ENCODE results near the gene ADGRA1. TPM values are rescaled to one million over a fixed set of nuclear protein-coding genes. Genes with fewer than 3 reads are reported as not detected.

Gene ADGRA1
- polyA plus RNA-seq, 3 donors: not detected

DNA sequence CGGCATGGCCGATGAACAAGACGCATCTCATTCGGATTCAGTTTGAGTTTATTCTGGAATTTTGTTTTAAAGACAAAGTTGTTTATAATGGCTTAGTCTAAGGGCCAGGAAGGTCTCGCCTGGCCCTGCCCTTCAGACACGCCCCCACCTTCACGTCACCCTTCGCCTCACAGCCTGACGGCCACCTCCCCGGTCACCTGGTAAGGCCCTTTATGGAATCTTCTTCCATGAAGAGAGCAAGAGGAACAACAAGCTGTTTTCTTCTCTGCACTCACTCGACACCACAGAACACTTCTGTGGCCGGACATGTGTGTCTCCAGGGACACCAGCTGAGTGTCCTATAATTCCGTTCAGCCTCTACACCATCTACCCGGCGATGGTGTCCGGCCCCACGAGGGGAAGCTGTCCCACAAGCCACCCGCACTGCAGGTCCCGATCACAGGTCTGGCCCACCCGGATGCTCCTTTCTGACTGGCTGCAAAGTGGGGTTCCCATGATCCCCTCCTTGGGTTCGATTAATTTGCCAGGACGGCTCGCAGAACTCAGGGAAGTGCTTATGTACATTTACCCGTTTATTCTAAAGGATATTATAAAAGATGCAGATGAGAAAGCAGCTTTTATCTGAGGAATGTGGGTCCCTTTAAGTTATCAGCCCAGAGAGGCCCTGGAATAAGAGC lies 54.9 kb downstream of the ADGRA1 start:
- intact Hi-C loops (cut with micrococcal nuclease): loop anchor here (5.0 to 10.0 kb wide), 4 partner anchors 92 to 182 kb away; partner anchors contain the start of genes UTF1 (in 1 of the 2) and VENTX (in 1 of the 2)

DNA sequence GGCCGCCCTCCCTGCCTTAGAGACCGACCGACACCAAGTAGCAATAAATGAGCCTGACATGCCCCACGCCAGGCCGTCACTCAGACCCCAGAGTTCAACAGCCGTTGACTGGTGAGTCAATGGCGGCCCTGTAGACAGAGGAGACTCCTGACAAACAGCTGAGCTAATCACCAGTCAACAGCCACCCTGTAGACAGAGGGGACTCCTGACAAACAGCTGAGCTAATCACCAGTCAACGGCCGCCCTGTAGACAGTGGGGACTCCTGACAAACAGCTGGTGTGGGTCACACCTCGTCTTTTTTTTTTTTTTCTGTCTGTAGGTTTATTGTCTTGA lies 55.4 kb downstream of the ADGRA1 start:
- intact Hi-C loops (cut with micrococcal nuclease): loop anchor here (5.0 to 10.0 kb wide), 4 partner anchors 92 to 182 kb away; partner anchors contain the start of genes UTF1 (in 1 of the 2) and VENTX (in 1 of the 2)
- Histone ChIP-seq H3K4me2 (replicated peaks; ENCODE audit: extremely low read depth, low read length, poor library complexity, severe bottlenecking) (no peak overlapping the region), H2AFZ (ENCODE audit: insufficient read depth, low read depth, low read length, poor library complexity, severe bottlenecking) (no peak overlapping the region), H3K9ac (ENCODE audit: insufficient read depth, low read length, poor library complexity, severe bottlenecking) (no peak overlapping the region), H3K36me3 (replicated peaks in 1 of 2; ENCODE audit: control insufficient read depth in 1 of 2, insufficient read depth in 2 of 2, low read length in 2 of 2) (no peaks in the 10 kb centered on the region), H4K20me1 (ENCODE audit: insufficient read depth, low read length) (no peaks in the 10 kb centered on the region), H3K9me3 (replicated peaks in 1 of 2; ENCODE audit: control insufficient read depth in 1 of 2, insufficient read depth in 1 of 2, low read length in 2 of 2) (peaks cover under 1 to 2% of the 10 kb centered on the region in 2 donors), H3K27me3 (ENCODE audit: control insufficient read depth in 2 of 2, insufficient read depth in 2 of 2, low read length in 2 of 2) (peaks cover 0 to 5% of the 10 kb centered on the region in 2 donors), H3K4me1 (ENCODE audit: control insufficient read depth in 1 of 2, insufficient read depth in 2 of 2, low read length in 2 of 2) (no peaks in the 10 kb centered on the region), H3K27ac (ENCODE audit: low read depth in 1 of 2, low read length in 2 of 2) (no peak overlapping the region), H3K4me3 (replicated peaks in 1 of 3; ENCODE audit: low read depth in 2 of 3, low read length in 3 of 3) (no peak overlapping the region), H3K79me2 (ENCODE audit: insufficient read depth, low read length) (no peaks in the 10 kb centered on the region)
- H3K9me3 Mint-ChIP-seq: peaks cover 5 to 14% (median 9%) of the 10 kb centered on the region in 7 donors
- no peak overlapping the region for H3K27ac Mint-ChIP-seq
- TF ChIP-seq, protein P1, sequence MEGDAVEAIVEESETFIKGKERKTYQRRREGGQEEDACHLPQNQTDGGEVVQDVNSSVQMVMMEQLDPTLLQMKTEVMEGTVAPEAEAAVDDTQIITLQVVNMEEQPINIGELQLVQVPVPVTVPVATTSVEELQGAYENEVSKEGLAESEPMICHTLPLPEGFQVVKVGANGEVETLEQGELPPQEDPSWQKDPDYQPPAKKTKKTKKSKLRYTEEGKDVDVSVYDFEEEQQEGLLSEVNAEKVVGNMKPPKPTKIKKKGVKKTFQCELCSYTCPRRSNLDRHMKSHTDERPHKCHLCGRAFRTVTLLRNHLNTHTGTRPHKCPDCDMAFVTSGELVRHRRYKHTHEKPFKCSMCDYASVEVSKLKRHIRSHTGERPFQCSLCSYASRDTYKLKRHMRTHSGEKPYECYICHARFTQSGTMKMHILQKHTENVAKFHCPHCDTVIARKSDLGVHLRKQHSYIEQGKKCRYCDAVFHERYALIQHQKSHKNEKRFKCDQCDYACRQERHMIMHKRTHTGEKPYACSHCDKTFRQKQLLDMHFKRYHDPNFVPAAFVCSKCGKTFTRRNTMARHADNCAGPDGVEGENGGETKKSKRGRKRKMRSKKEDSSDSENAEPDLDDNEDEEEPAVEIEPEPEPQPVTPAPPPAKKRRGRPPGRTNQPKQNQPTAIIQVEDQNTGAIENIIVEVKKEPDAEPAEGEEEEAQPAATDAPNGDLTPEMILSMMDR (IDR thresholded peaks at IDR 0.05): no peak
- no peak for DNase-seq
- H3K4me1 Mint-ChIP-seq: peaks cover 6% of the 10 kb centered on the region
- 93% methylated on average over 10 of the region's 10 CpGs for WGBS (ENCODE audit: insufficient coverage)
- peaks cover 18 to 28% (median 20%) of the 10 kb centered on the region in 3 donors for H3K27me3 Mint-ChIP-seq (ENCODE audit: low read depth in 3 of 3)
- H3K4me3 Mint-ChIP-seq: no peak overlapping the region
- H3K36me3 Mint-ChIP-seq: no peaks in the 10 kb centered on the region

More for the DNA sequence above, 54.9 kb downstream of the ADGRA1 start:
- Histone ChIP-seq H2AFZ (ENCODE audit: insufficient read depth, low read depth, low read length, poor library complexity, severe bottlenecking) (no peak overlapping the region), H3K4me2 (replicated peaks; ENCODE audit: extremely low read depth, low read length, poor library complexity, severe bottlenecking) (no peak overlapping the region), H3K9me3 (replicated peaks in 1 of 2; ENCODE audit: control insufficient read depth in 1 of 2, insufficient read depth in 1 of 2, low read length in 2 of 2) (no peaks in the 10 kb centered on the region), H3K79me2 (ENCODE audit: insufficient read depth, low read length) (no peaks in the 10 kb centered on the region), H3K9ac (ENCODE audit: insufficient read depth, low read length, poor library complexity, severe bottlenecking) (no peak overlapping the region), H3K4me1 (ENCODE audit: control insufficient read depth in 1 of 2, insufficient read depth in 2 of 2, low read length in 2 of 2) (no peaks in the 10 kb centered on the region), H3K27ac (ENCODE audit: low read depth in 1 of 2, low read length in 2 of 2) (no peak overlapping the region), H3K36me3 (replicated peaks in 1 of 2; ENCODE audit: control insufficient read depth in 1 of 2, insufficient read depth in 2 of 2, low read length in 2 of 2) (no peaks in the 10 kb centered on the region), H3K4me3 (replicated peaks in 1 of 3; ENCODE audit: low read depth in 2 of 3, low read length in 3 of 3) (no peak overlapping the region), H3K27me3 (ENCODE audit: control insufficient read depth in 2 of 2, insufficient read depth in 2 of 2, low read length in 2 of 2) (peaks cover 0 to 5% of the 10 kb centered on the region in 2 donors), H4K20me1 (ENCODE audit: insufficient read depth, low read length) (no peaks in the 10 kb centered on the region)
- 94% methylated on average over 19 of the region's 24 CpGs for WGBS (ENCODE audit: insufficient coverage)
- peak overlapping the region in 1 of 2 donors; percentile 21 for H3K4me3 Mint-ChIP-seq
- DNase-seq: no peak
- peak overlapping the region in 1 of 7 donors; percentile 43 for H3K27ac Mint-ChIP-seq
- no peaks in the 10 kb centered on the region for H3K36me3 Mint-ChIP-seq
- peaks cover 14 to 24% (median 18%) of the 10 kb centered on the region in 3 donors for H3K27me3 Mint-ChIP-seq (ENCODE audit: low read depth in 3 of 3)
- peaks cover 4 to 9% (median 5%) of the 10 kb centered on the region in 7 donors for H3K9me3 Mint-ChIP-seq
- TF ChIP-seq, protein P1 (IDR thresholded peaks at IDR 0.05): no peak
- peaks cover 6% of the 10 kb centered on the region for H3K4me1 Mint-ChIP-seq

Measured in CD14-positive monocyte (primary cell).